NCI-H526 (cell line): ENCODE results near the gene MIOX.
"Not testable (repeated sequence)": the region's sequence is repeated elsewhere in the genome, so short reads cannot be mapped to it uniquely, and the experiment has no call there.

ENCODE experiments used
- DNase-seq, 2 experiments: peaks; one replicate each; lab custom pipeline; 2025; lab: John Stamatoyannopoulos, UW

MIOX gene

GRCh38 chr22:50517495-50518260 lies 31.0 kb downstream of the MIOX start:
- no peak for DNase-seq

GRCh38 chr22:50518606-50519005 lies 31.9 kb downstream of the MIOX start:
- DNase-seq = no peak

- no peak for DNase-seq
Observed at GRCh38 chr22:50519151-50519550, 32.5 kb downstream of the MIOX start.

- DNase-seq = not testable (repeated sequence)
Observed at GRCh38 chr22:50520184-50520583, 33.5 kb downstream of the MIOX start.

- DNase-seq = no peak
Observed at GRCh38 chr22:50520826-50521453, 34.3 kb downstream of the MIOX start.

GRCh38 chr22:50521710-50522109 lies 35.1 kb downstream of the MIOX start:
- no peak for DNase-seq

GRCh38 chr22:50522208-50522805 lies 35.6 kb downstream of the MIOX start:
- DNase-seq = no peak

- DNase-seq = no peak
Observed at GRCh38 chr22:50522806-50523438, 36.3 kb downstream of the MIOX start.

GRCh38 chr22:50523458-50523805 lies 36.8 kb downstream of the MIOX start:
- no peak for DNase-seq

- DNase-seq = no peak
Observed at GRCh38 chr22:50523806-50524675, 37.4 kb downstream of the MIOX start.

- DNase-seq = peak in 1 of 2 experiments; percentile 42
Observed at GRCh38 chr22:50524676-50525103, 38.0 kb downstream of the MIOX start.

GRCh38 chr22:50525104-50525857 lies 38.6 kb downstream of the MIOX start, which contains the start of gene SCO2:
Gene SCO2, minus strand, starts transcription at chr22:50525598. Its CDS starts 1,187 bp downstream, at chr22:50524411.
- peak; percentile 76 to 95 for DNase-seq

GRCh38 chr22:50525858-50526107 lies 39.1 kb downstream of the MIOX start:
- DNase-seq = no peak

GRCh38 chr22:50526108-50526833 lies 39.6 kb downstream of the MIOX start:
- peak; percentile 47 to 81 for DNase-seq

GRCh38 chr22:50526834-50527801 lies 40.5 kb downstream of the MIOX start:
- no peak for DNase-seq

- DNase-seq = no peak
Observed at GRCh38 chr22:50527921-50528681, 41.4 kb downstream of the MIOX start.

GRCh38 chr22:50528682-50529415 lies 42.2 kb downstream of the MIOX start:
- no peak for DNase-seq

- DNase-seq = peak in 1 of 2 experiments; percentile 39
Observed at GRCh38 chr22:50529416-50529896, 42.8 kb downstream of the MIOX start.
